NCI-H69 (cell line): ENCODE results near the gene ADTRP.
"Not testable (repeated sequence)": the region's sequence is repeated elsewhere in the genome, so short reads cannot be mapped to it uniquely, and the experiment has no call there.

ENCODE experiments used
- DNase-seq: peaks from one replicate; lab custom pipeline; 2025; lab: John Stamatoyannopoulos, UW

ADTRP gene

GRCh38 chr6:11803591-11803971, 25.0 kb upstream of the ADTRP start:
- no peak for DNase-seq

- DNase-seq = no peak
Measured at GRCh38 chr6:11802886-11803590, 24.4 kb upstream of the ADTRP start.

GRCh38 chr6:11800531-11800930, 21.9 kb upstream of the ADTRP start:
- DNase-seq = not testable (repeated sequence)

GRCh38 chr6:11798538-11798937, 19.9 kb upstream of the ADTRP start:
- no peak for DNase-seq

GRCh38 chr6:11798096-11798495, 19.5 kb upstream of the ADTRP start:
- DNase-seq = no peak

GRCh38 chr6:11796829-11797228, 18.2 kb upstream of the ADTRP start:
- DNase-seq = no peak

- no peak for DNase-seq
Measured at GRCh38 chr6:11795403-11795802, 16.8 kb upstream of the ADTRP start.

- DNase-seq = no peak
Measured at GRCh38 chr6:11793277-11793676, 14.7 kb upstream of the ADTRP start.

GRCh38 chr6:11791354-11792107, 12.9 kb upstream of the ADTRP start:
- no peak for DNase-seq

- no peak for DNase-seq
Measured at GRCh38 chr6:11789744-11790143, 11.1 kb upstream of the ADTRP start.

GRCh38 chr6:11788043-11788442, 9.4 kb upstream of the ADTRP start:
- no peak for DNase-seq

- no peak for DNase-seq
Measured at GRCh38 chr6:11785774-11786579, 7.4 kb upstream of the ADTRP start.

GRCh38 chr6:11785415-11785773, 6.8 kb upstream of the ADTRP start:
- peak; percentile 68 for DNase-seq

GRCh38 chr6:11784341-11784740, 5.7 kb upstream of the ADTRP start:
- DNase-seq = no peak

GRCh38 chr6:11783524-11784064, 5.0 kb upstream of the ADTRP start:
- no peak for DNase-seq

GRCh38 chr6:11782524-11782923, 3.9 kb upstream of the ADTRP start:
- DNase-seq = no peak

- DNase-seq = no peak
Measured at GRCh38 chr6:11780097-11780428, 1.5 kb upstream of the ADTRP start.

- DNase-seq = no peak
Measured at GRCh38 chr6:11779329-11780096, 910 bp upstream of the ADTRP start.

GRCh38 chr6:11778036-11778435, 567 bp downstream of the ADTRP start:
- no peak for DNase-seq

GRCh38 chr6:11775791-11776409, 2.7 kb downstream of the ADTRP start:
- no peak for DNase-seq

- DNase-seq = no peak
Measured at GRCh38 chr6:11774426-11774825, 4.2 kb downstream of the ADTRP start.

GRCh38 chr6:11773581-11773980, 5.0 kb downstream of the ADTRP start:
- no peak for DNase-seq
